Endothelial cell of umbilical vein (primary cell): ENCODE measurements around the gene CT45A8.
"Not testable (repeated sequence)": the region's sequence is repeated elsewhere in the genome, so short reads cannot be mapped to it uniquely, and the experiment has no call there.

ENCODE experiments used
- EZH2 ChIP-seq: IDR thresholded peaks from 2 replicates; pipeline ENCODE4 v1.6.1; 2012; ENCODE audit warnings: borderline replicate concordance, low read depth, mild to moderate bottlenecking, moderate library complexity, low read length, inconsistent platforms; ENCODE audit not compliant: severe bottlenecking
- TF ChIP-seq, protein P1 (sequence below), 2 donors: IDR thresholded peaks; 1 replicate in 1 of 2; 2 replicates in 1 of 2; pipeline ENCODE4 v1.5.1; 2011; ENCODE audit warnings: low read length in 2 of 2, mild to moderate bottlenecking in 2 of 2, moderate library complexity in 2 of 2, control low read depth in 1 of 2, inconsistent platforms in 1 of 2, low read depth in 1 of 2; ENCODE audit not compliant: insufficient read depth in 1 of 2; ENCODE audit errors: extremely low read depth in 1 of 2

- TF ChIP-seq EZH2, result not testable (repeated sequence)
- TF ChIP-seq, protein P1, sequence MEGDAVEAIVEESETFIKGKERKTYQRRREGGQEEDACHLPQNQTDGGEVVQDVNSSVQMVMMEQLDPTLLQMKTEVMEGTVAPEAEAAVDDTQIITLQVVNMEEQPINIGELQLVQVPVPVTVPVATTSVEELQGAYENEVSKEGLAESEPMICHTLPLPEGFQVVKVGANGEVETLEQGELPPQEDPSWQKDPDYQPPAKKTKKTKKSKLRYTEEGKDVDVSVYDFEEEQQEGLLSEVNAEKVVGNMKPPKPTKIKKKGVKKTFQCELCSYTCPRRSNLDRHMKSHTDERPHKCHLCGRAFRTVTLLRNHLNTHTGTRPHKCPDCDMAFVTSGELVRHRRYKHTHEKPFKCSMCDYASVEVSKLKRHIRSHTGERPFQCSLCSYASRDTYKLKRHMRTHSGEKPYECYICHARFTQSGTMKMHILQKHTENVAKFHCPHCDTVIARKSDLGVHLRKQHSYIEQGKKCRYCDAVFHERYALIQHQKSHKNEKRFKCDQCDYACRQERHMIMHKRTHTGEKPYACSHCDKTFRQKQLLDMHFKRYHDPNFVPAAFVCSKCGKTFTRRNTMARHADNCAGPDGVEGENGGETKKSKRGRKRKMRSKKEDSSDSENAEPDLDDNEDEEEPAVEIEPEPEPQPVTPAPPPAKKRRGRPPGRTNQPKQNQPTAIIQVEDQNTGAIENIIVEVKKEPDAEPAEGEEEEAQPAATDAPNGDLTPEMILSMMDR (IDR thresholded peaks at IDR 0.05; ENCODE audit: extremely low read depth in 1 of 2, insufficient read depth in 1 of 2, low read depth in 1 of 2, low read length in 2 of 2), result not testable (repeated sequence)
These were observed 28.4 kb upstream of the CT45A8 start for GRCh38 chrX:135882741-135883140.
